Ovary (tissue), 3 donors: ENCODE measurements around the gene PCDHGB3.

ENCODE experiments used
- EP300 ChIP-seq: sonication (generic); formaldehyde crosslinking; IDR thresholded peaks from one replicate; pipeline ENCODE4 v1.6.1; 2017; ENCODE audit warnings: antibody characterized with exemption
- POLR2A ChIP-seq: fragments of 450-650 bp; IDR thresholded peaks from one replicate; pipeline ENCODE4 v1.6.1; 2017; ENCODE audit warnings: antibody characterized with exemption, mild to moderate bottlenecking, moderate library complexity
- TF ChIP-seq, protein P1 (sequence below), 3 donors: fragments of 450-650 bp in 2 of 3; fragments of 200-600 bp in 1 of 3; IDR thresholded peaks; one replicate each; pipeline versions ENCODE4 v1.5.1 to v1.8.0; 2016 to 2022; ENCODE audit warnings: antibody characterized with exemption in 3 of 3, mild to moderate bottlenecking in 1 of 3
- donor health status: DM: no; HTN: no; CAD: no.

DNA sequence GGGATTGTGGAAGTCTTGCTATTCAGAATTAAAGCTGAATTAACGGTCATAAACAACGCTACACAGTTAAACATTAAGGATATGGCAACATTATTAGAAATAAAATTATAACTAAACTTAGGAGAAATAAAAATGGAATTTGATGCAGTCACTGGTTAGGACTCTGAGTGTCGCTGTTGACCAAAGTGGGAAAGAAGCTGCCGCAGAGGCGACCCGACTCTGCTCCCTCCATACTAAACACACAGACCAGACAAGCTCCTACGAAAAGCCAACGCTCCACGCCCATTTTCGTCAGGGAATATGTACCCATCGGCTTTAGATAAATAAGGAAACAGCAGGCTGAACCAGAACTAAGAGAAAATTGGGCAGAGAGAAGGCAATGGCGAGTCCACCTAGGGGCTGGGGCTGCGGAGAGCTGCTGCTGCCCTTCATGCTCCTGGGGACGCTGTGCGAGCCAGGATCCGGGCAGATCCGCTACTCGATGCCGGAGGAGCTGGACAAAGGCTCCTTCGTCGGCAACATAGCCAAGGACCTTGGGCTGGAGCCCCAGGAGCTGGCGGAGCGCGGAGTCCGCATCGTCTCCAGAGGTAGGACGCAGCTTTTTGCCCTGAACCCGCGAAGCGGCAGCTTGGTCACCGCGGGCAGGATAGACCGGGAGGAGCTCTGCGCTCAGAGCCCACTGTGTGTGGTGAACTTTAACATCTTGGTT, 5.9 kb upstream of the PCDHGB3 start, which contains the start of gene PCDHGA5:
- TF ChIP-seq, protein P1, sequence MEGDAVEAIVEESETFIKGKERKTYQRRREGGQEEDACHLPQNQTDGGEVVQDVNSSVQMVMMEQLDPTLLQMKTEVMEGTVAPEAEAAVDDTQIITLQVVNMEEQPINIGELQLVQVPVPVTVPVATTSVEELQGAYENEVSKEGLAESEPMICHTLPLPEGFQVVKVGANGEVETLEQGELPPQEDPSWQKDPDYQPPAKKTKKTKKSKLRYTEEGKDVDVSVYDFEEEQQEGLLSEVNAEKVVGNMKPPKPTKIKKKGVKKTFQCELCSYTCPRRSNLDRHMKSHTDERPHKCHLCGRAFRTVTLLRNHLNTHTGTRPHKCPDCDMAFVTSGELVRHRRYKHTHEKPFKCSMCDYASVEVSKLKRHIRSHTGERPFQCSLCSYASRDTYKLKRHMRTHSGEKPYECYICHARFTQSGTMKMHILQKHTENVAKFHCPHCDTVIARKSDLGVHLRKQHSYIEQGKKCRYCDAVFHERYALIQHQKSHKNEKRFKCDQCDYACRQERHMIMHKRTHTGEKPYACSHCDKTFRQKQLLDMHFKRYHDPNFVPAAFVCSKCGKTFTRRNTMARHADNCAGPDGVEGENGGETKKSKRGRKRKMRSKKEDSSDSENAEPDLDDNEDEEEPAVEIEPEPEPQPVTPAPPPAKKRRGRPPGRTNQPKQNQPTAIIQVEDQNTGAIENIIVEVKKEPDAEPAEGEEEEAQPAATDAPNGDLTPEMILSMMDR (IDR thresholded peaks at IDR 0.05): no peak
- TF ChIP-seq POLR2A: no peak
- no peak for TF ChIP-seq EP300
